ENCODE measurements around the gene GATC.
A peak's percentile ranks its signal among the peaks of the same experiment; 100 is the strongest.

GATC gene, protein sequence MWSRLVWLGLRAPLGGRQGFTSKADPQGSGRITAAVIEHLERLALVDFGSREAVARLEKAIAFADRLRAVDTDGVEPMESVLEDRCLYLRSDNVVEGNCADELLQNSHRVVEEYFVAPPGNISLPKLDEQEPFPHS

DNA sequence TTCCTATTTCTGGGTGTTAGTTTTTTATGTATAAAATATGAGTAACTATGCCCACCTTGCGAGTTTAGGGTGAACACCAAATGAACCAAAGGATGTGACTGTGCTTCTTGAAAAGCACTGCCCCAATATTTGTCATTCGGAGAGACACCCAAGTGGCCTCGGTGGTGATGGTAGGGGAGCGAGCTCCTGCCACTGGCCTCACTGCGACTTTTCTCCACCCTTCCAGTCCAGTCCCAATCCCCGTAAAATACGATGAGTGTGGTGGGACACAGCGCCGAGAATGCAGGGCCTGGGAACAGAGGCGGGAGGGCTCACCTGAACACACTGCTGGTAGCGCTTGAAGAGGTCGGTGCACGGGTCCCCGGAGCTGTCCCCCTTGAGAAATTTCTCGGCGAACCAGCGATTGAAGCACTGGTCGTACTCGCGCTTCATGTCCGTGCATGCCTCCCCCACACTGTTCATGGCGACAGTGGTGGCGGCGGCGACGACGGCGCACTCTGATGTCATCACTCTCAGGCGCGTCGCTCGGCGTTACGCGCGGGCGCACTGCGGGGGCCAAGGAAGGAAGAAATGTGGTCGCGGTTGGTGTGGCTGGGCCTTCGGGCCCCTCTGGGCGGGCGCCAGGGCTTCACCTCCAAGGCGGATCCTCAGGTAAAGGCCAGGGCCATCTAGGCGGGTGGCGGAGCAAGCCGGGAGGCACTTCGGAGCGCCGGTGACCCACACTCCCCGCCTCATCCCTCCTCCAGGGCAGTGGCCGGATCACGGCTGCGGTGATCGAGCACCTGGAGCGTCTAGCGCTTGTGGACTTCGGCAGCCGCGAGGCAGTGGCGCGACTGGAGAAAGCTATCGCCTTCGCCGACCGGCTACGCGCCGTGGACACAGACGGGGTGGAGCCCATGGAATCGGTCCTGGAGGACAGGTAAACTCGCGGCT is at the start of gene GATC, which contains the start of gene TRIAP1:
Gene GATC (plus strand): TSS at position 534 of the 933 bp plus-strand sequence. CDS start 37 bp downstream, at position 571.
Gene TRIAP1 (minus strand): TSS at position 474 of the 933 bp plus-strand sequence. CDS start 12 bp downstream, at position 462.
- DNase-seq: peak; percentile 84

DNA sequence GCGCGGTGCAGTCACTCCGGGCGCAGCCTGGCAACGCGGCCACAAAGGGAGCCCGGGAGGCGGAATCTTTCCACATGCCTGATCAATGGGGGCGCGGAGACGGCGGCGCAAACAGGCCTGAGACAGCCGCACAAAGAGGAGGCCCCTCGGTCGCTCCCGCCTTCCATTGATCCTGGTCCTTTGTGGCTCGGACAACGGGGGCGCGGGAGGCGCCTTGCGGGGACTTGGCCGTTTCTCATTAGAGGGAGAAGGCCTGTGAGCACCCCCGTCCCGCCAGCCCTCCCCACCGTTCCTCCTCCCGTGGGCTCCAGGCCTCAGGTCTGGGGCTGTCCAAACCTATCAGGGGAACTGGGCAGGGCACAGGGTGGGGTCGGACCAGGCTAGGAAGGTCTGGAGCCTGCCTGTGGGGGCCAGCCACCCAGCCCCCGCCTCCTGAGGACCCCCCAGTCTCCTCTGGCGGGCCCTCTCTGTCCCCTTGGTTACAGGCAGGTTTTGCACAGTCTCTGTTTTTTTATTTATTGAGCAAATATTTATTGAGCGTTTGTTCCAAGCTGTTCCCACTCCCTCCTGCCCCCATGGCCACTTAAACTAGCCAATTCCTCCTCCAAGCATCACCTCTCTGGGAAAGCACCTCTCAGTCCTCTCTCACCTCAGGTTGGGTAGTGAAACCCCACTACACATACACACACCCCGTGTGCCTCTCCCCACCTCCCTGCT is 48.3 kb upstream of the GATC start:
- DNase-seq: no peak

DNA sequence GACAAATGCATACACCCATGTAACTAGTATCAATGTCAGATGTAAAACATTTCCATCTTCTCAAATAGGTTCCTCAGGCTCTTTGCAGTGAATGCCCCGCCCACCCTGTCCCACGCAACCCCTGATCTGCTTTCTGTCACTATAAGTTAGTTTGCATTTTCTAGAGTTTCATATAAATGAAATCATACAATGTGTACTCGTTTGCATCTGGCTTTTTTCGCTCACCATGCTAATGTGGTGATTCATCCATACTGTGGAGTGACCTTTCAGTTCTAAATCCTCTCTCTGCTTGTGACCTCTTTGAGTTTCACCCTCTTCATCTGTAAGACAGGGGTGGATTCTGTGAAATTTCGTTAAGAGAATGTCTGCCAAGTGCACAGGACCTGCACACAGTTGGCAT is 46.7 kb upstream of the GATC start:
- DNase-seq: no peak

DNA sequence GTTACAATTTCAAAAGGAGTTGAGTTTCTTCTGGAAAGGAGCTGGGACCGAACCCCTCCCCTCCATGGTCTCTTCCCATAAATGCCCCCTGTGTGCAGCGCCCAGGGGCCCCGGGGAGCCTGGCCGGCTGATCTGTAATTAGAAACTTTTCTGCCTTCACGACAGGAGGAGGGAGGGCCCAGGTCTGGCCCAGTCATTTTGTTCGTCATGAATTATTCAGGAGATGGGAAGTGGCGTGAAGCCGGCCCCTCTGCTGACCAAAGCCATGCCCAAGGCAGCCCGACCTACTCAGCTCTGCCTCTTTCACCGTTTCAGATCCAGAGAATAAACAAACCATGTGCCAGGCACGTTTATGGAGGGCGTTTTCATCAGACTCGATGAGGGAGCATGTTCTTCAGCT is 44.0 kb upstream of the GATC start:
- no peak for DNase-seq

DNA sequence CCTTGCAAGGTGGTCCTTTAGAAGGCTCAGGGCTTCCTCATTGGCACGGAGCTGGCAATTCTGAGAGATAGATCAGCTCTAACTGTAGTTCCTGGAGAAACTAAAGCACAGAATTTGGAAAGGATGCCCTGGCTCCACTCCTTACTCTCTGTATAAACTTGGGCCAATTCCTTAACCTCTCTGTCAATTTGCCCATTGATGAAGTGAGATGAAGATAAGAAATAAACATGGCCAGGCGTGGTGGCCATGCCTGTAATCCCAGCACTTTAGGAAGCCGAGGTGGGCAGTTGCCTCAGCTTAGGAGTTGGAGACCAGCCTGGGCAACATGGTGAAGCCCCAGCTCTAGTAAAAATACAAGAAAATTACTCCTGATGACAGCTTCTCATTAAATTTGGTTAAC is 42.4 kb upstream of the GATC start:
- no peak for DNase-seq

DNA sequence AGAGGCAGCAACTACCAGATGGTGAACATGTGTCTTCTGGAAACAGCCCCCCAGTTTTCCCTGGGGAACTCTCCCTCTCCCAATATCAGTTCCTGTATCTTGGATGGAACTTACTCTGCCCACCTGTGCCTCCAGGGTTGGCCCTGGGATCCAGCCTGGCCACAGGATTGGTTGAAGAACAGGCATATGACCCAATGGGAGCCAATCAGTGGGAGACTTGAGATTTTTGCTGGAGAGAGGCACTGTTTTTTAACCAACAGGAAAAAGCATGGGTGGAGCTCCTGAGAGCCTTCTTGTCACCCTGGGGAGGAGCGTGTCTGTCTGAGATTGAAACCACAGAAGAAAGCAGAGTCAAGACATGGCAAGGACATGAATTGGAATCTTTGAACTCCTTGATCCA is 42.0 kb upstream of the GATC start:
- DNase-seq: no peak

DNA sequence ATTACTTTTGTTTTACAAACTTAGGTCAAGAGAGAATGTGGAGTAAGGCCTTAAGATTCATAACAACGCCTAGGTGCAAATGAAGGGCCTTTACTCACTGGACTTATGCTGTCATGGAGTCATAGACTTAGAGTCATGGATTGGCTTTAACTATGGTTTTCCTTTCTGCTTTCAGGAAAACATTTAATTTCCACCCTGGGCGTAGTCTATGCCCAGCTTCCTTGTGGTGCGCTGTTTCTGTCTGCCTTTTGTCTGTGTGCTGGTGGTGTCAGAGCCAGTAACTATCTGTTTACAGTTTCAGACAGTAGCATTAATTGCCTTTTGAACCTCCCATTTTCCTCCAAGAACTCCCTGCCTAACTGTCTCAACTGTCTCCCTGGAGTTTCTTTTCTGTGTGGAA is 40.2 kb upstream of the GATC start:
- no peak for DNase-seq

DNA sequence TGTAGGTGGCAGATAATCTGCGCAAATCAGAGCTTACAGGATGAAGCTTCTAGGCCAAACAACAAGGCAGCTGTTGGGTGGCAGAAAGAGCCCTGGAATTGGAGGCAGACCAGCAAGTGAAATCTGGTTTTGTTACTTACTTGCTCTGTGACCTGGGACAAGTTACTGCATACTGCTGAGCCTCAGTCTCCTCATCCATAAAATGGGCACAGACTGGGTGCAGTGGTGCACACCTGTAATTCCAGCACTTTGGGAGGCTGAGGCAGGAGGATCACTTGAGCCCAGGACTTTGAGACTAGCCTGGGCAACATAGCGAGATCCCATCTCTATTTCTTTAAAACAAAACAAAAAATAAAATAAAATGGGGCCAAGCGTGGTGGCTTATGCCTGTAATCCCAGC is 39.7 kb upstream of the GATC start:
- no peak for DNase-seq

DNA sequence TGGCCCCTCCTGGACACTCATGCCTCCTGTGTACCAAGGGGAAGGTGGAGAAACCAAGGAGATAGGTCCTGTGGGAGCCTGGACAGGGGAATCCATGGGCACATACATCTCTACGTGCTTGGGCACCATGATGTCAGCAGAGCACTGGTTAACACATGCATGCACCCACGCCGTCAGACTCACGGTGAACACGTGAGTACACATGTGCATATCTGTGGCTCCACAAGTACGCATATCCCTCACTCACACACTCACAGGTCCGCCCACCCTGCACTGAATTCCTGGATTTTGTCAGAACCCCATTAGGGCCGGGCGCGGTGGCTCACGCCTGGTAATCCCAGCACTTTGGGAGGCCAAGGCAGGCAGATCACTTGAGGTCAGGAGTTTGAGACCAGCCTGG is 37.5 kb upstream of the GATC start:
- DNase-seq: no peak

DNA sequence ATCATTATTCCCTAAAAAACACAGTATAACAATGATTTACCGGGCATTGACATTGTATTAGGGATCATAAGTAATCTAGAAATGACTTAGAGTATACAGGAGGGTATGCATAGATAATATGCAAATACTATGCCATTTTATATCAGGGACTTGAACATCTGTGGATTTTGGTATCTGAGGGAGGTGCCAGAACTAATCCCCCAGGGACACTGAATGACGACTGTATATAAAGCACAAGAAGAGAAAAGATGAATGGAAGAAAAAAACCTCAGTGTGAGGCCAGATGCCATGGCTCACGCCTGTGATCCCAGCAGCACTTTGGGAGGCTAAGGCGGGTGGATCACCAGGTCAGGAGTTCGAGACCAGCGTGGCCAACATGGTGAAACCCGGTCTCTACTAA is 33.8 kb upstream of the GATC start:
- DNase-seq: no peak

DNA sequence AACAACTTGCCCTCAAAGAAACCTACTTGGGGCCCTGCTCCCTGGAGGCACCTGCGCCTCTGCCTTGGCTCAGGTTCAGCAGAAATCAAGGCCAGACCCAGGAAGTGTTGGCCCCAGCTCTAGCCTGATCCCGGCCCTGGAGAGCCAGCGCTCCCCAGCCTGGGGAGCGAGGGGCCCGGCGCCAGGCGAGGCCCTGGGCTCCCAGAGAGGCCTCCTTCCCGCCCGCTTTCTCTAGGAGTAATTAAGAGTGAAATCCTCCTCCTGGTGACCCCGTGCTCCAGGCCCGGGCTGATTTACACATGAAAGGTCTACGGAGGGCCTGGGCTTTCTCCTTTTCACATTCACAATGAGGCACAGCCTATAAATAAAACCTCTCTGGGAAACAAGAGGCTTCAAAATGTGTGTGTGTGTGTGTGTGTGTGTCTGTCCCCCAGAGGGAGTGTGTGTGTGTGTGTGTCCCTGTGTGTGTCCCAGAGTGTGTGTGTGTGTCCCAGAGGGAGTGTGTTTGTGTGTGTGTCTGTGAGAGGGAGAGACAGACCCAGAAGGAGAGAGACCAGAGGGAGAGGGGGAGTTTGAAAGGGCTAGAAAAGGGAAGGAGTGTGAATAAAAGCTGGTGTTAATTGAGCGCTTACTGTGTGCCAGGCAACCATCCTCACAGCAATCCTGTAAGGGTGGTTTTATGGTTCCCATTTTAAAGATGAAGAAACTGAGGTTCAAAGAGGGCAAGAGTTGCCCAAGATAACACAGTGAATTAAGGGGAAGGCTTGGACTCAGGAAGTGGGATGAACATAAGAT is 32.1 kb upstream of the GATC start:
- no peak for DNase-seq

DNA sequence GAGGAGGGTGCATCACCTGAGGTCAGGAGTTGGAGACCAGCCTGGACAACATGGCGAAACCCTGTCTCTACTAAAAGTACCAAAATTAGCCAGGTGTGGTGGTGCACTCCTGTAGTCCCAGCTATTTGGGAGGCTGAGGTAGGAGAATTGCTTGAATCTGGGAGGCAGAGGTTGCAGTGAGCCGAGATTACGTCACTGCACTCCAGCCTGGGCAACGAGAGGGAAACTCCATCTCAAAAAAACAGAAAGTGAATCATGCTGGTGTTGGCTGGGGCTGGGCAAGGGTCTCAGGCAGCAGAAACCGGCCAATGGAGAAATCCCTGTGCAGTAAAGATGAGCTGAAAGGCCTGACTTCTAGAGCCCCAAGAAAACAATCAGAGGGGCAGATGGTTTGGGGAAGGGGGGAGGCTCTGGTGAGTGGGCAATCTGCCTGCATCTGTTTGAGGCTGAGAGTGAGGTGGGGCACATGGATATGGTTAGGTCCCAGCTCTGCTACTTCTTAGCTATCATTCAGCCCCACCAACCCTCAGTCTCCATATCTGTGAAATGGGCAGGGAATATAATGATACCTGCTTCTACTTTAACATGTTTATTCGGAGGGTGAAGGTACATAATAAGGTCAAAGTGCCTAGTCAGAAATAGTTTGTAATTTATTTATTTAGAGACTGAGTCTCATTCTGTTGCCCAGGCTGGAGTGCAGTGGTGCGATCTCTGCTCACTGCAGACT is 29.6 kb upstream of the GATC start:
- DNase-seq: no peak

DNA sequence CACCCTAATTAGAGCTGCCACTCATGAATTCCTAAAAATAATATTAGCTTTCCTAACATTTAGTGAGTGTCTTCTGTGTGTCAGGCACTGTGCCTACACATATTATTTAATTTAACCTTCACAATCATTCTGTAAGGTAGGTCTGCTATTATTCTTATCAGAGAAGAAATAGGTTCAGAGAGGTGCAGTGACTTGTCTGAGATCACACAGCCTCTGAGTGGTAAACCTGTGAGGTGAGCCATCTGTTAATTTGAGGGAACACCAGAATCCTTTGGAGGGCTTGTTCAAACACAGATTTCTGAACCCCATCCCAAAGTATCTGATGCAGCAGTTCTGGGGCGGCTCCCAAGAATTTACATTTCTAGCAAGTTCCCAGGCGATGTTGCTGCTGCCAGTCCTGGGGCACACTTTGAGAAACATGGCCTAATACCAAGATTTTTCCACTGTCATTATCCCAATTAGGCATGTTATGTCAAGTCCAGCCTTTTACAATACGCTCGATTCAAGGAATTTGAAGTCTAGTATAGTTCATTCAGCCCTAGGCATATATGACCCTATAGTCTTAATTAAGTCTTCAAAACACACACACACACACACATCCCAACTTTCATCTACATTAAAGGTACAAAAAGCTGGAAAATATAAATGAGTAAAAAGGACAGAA is 28.2 kb upstream of the GATC start:
- no peak for DNase-seq

DNA sequence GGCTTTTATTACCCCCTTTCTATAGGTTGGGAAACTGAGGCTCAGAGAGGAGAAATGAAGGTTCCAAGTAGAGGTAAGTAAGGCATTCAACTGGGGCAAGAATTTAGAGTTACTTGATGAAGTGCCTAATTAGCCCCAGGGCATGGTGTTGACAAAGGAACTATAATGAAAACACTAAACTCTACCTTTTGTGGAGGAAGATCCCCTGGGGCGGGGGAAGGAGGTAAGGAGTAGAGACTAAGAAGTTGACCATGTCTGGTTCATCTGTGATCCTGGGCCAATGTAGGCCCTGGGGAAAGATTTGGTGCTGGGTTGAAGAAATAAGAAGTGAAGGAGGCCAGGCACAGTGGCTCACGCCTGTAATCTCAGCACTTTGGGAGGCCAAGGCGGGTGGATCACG is 24.5 kb upstream of the GATC start:
- no peak for DNase-seq

DNA sequence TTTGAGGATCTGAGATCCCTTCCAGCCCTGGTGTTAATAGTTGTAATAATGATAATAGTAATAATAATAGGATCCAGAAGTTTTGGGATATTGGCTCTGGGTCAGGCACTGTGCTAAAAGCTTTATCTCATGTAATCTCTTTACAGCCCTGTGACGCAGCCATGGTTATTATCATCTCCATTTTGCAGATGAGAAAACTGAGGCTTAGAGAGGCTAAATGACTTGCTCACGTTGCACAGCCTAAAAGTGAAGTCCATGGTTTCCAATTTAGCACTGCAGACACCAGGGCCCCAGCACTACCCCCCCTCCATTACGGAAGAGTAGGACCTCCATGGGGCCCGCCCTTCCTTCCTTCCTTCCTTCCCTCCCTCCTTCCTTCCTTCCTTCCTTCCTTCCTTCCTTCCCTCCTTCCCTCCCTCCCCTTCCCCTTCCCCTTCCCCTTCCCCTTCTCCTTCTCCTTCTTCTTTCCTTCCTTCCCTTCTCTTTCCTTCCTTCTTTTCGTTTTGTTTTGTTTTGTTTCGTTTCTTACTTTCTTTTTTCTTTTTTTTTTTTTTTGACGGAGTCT is 23.3 kb upstream of the GATC start:
- DNase-seq: no peak

DNA sequence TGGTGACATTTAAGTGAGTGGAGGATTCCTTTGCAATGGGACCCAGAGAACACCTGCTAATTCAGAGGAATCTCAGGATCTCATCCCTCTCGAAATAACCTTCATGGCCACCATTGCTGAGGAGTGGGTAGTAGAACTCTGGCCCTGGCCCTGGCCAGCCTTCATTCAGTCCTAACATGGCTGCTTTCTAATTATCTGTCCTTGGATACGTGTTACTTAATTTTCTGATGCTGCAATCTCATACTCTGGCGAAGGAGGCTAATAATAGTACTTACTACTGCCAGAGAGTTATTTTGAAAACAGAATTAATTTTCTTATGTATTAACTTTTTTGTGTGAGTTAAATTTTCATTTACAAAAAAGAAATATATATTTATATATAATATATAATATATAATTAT is 20.4 kb upstream of the GATC start:
- no peak for DNase-seq

DNA sequence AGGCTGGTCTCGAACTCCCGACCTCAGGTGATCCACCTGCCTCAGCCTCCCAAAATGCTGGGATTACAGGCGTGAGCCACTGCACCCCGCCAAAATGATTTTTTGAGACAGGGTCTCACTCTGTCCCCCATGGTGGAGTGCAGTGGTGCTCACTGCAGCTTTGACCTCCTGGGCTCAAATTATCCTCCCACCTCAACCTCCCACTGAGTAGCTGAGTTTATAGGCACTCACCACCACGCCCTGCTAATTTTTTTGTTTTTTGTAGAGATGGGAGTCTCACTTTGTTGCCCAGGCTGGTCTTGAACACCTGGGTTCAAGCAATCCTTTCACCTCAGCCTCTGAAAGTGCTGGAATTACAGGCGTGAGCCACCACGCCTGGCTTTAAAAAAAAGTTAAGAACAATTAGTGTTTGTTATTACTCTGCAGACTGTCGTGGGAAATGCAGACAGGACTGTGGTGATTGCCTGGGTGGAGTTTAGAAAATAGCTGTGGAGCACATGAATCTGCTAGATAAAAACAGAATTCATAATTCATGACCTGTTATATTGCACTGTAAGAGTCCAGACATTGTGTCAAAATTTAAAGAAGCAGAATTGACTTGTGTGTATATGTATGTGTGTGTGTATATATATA is 17.5 kb upstream of the GATC start:
- no peak for DNase-seq

DNA sequence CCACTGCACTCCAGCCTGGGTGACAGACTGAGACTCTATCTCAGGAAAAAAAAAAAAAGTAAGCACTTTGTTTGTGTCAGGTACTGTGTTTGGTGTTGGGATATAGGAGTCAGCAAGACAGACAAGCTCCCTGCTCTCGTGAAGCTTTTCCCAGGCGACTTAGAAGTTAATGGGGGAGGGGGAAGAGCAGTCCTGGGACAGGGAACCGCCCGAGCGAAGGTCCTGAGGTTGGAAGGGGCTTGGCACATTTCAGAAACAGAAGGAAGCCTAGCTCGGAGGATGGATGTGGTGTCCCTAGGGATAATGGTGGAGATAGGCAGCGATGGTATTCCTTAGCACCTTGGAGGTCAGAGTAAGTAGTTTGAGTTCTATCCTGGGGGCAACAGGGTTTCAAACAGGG is 16.9 kb upstream of the GATC start:
- no peak for DNase-seq

DNA sequence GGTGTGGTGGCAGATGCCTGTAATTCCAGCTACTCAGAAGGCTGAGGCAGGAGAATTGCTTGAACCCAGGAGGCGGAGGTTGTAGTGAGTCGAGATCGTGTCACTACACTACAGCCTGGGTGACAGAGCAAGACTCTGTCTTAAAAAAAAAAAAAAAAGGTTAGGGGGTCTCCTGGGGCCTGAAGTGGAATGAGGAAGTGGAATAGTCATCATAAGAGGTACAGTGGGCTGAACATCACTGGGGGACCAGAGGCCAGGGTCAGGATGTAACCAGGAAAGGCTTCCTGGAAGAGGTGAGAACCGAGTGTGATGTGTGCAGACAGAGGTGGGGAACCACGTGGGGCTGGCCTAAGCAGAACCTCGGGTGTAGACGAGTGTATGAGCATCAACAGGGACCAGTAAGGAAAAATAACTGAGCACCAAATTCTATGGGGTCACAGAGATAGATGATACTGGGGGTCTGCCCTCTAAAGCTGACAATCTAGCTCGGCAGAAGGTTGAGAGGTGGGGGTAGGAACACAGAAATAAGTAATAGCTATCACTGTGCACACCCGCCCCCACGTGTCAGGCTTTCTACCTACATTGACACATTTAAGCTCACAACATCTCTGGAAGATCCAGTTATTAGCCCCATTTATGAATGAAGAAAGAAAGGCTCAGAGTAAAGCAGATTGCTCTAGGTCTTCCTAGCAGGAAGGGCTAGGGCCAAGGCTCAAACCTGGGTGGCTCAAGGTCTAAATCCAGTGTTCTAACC is 13.3 kb upstream of the GATC start:
- no peak for DNase-seq

Measured in activated CD4-positive, alpha-beta T cell treated with anti-CD3 and anti-CD28 coated beads for 1 hour (primary cell).